ENCODE data around the gene NOP9. TPM values are rescaled to one million over a fixed set of nuclear protein-coding genes. Genes with fewer than 3 reads are reported as not detected.

Gene NOP9
- total and polyA plus RNA-seq, 2 experiments from 2014 or later, result 3.7 to 13.2 TPM

GRCh38 chr14:24252289-24253124, 47.1 kb upstream of the NOP9 start:
- DNase-seq (ENCODE audit: low spot score), result no peak
- H3K9me2 ChIP-seq (replicated peaks; ENCODE audit: insufficient read depth), result no peaks in the 10 kb centered on the region
- H3K79me2 ChIP-seq, result no peaks in the 10 kb centered on the region
- H3K27ac ChIP-seq, result peak overlapping the region; percentile 15
- no peaks in the 10 kb centered on the region for H3K36me3 ChIP-seq (replicated peaks; ENCODE audit: insufficient read depth, low read depth)
- no peaks in the 10 kb centered on the region for H3K9me3 ChIP-seq (ENCODE audit: low read depth)
- H4K20me1 ChIP-seq (ENCODE audit: insufficient read depth, poor library complexity, severe bottlenecking), result no peaks in the 10 kb centered on the region
- TF ChIP-seq EZH2phosphoT487 (IDR thresholded peaks at IDR 0.05; ENCODE audit: low read depth, severe bottlenecking, unreplicated experiment) (no peak), EZH2 (IDR thresholded peaks at IDR 0.05; ENCODE audit: borderline replicate concordance) (no peak), CTCF (IDR thresholded peaks at IDR 0.05; ENCODE audit: poor library complexity) (no peak)
- H3K4me2 ChIP-seq, result no peak overlapping the region
- H3K4me3 ChIP-seq, result no peak overlapping the region
- no peaks in the 10 kb centered on the region for H3K27me3 ChIP-seq
- peaks cover 8% of the 10 kb centered on the region for H3K4me1 ChIP-seq (ENCODE audit: insufficient read depth)
- WGBS (ENCODE audit: low lambda C conversion rate, missing lambda C conversion rate), result 88% methylated on average over 11 of the region's 11 CpGs
- no peak overlapping the region for H2AFZ ChIP-seq

- Histone ChIP-seq H4K20me1 (ENCODE audit: insufficient read depth, poor library complexity, severe bottlenecking) (no peaks in the 10 kb centered on the region), H3K9me3 (ENCODE audit: low read depth) (no peaks in the 10 kb centered on the region), H3K27me3 (no peaks in the 10 kb centered on the region), H3K36me3 (replicated peaks; ENCODE audit: insufficient read depth, low read depth) (no peaks in the 10 kb centered on the region), H3K4me2 (no peak overlapping the region), H3K9me2 (replicated peaks; ENCODE audit: insufficient read depth) (no peaks in the 10 kb centered on the region), H3K4me3 (no peak overlapping the region), H3K79me2 (no peaks in the 10 kb centered on the region), H2AFZ (no peak overlapping the region), H3K4me1 (ENCODE audit: insufficient read depth) (peaks cover 8% of the 10 kb centered on the region), H3K27ac (no peak overlapping the region)
- no peak for DNase-seq (ENCODE audit: low spot score)
- TF ChIP-seq EZH2phosphoT487 (IDR thresholded peaks at IDR 0.05; ENCODE audit: low read depth, severe bottlenecking, unreplicated experiment) (no peak), EZH2 (IDR thresholded peaks at IDR 0.05; ENCODE audit: borderline replicate concordance) (no peak), CTCF (IDR thresholded peaks at IDR 0.05; ENCODE audit: poor library complexity) (no peak)
- 92% methylated on average over 7 of the region's 7 CpGs for WGBS (ENCODE audit: low lambda C conversion rate, missing lambda C conversion rate)
Observed at GRCh38 chr14:24253936-24254335, 45.7 kb upstream of the NOP9 start.

DNA sequence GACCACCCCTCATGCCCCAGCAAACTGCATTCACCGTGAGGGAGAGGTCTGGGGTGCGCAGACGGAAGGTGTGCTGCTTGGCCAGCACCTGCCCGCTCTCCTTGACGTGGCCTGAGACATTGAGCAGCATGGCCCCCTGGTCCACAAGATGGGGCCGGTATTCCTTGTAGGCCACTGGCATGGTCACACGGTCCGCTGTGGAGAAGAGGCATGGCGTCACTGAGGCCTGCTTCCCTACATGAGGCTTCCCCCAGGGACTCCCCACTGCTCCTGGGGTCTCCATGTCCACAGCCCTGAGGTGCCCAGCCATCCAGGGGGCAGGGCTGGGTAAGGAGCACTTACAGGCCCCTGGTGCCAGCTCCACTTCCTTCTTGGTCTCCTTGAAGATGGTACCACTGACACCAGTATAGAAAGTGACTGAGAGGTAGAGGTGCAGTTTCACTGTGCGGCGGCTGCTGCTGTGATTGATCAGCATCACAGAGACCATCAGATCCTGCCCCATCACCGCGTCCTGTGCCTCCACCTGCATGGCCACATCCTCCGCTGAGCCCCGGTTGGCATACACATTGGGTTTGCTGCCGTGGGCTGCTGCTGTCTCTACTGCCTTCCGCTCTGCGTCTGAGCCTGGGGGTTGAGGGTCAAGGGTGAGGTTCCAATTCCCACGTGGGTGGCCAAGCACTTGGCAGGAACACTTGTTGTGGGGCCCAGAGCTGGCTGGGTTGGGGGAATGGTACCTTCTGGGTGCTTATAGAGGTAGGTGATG, 44.8 kb upstream of the NOP9 start:
- no peak overlapping the region for H3K4me2 ChIP-seq
- no peak overlapping the region for H3K4me3 ChIP-seq
- H3K27me3 ChIP-seq, result no peaks in the 10 kb centered on the region
- no peak overlapping the region for H3K27ac ChIP-seq
- H3K4me1 ChIP-seq (ENCODE audit: insufficient read depth), result peaks cover 8% of the 10 kb centered on the region
- WGBS (ENCODE audit: low lambda C conversion rate, missing lambda C conversion rate), result 96% methylated on average over 19 of the region's 19 CpGs
- H3K9me3 ChIP-seq (ENCODE audit: low read depth), result no peaks in the 10 kb centered on the region
- H3K36me3 ChIP-seq (replicated peaks; ENCODE audit: insufficient read depth, low read depth), result no peaks in the 10 kb centered on the region
- H3K9me2 ChIP-seq (replicated peaks; ENCODE audit: insufficient read depth), result no peaks in the 10 kb centered on the region
- H2AFZ ChIP-seq, result no peak overlapping the region
- H4K20me1 ChIP-seq (ENCODE audit: insufficient read depth, poor library complexity, severe bottlenecking), result no peaks in the 10 kb centered on the region
- no peaks in the 10 kb centered on the region for H3K79me2 ChIP-seq
- TF ChIP-seq EZH2 (IDR thresholded peaks at IDR 0.05; ENCODE audit: borderline replicate concordance), result no peak
- no peak for TF ChIP-seq EZH2phosphoT487 (IDR thresholded peaks at IDR 0.05; ENCODE audit: low read depth, severe bottlenecking, unreplicated experiment)
- TF ChIP-seq CTCF (IDR thresholded peaks at IDR 0.05; ENCODE audit: poor library complexity), result no peak
- DNase-seq (ENCODE audit: low spot score), result no peak

All from hepatocyte (in vitro differentiated cells).